Neural cell (in vitro differentiated cells): ENCODE data around the gene MEX3D.

Experiments used
- CTCF ChIP-seq: fragments of 450-650 bp; IDR thresholded peaks from 2 replicates; pipeline ENCODE4 v1.5.1; 2014; ENCODE audit warnings: antibody characterized with exemption, mild to moderate bottlenecking, moderate library complexity; ENCODE audit not compliant: poor library complexity, severe bottlenecking
- EZH2 ChIP-seq: fragments of 200-600, 300-800 bp; shearing (Covaris generic), sonication (generic); IDR thresholded peaks from 2 replicates; pipeline ENCODE4 v1.6.1; 2014; ENCODE audit warnings: antibody characterized with exemption, low read length, borderline replicate concordance, mild to moderate bottlenecking; ENCODE audit not compliant: insufficient read depth, poor library complexity, severe bottlenecking
- RAD21 ChIP-seq: fragments of 450-650 bp; conservative IDR thresholded peaks from 2 replicates; pipeline ENCODE4 v1.6.1; 2014; ENCODE audit warnings: antibody characterized with exemption, mild to moderate bottlenecking, moderate library complexity
- SMC3 ChIP-seq: fragments of 450-650 bp; conservative IDR thresholded peaks from 2 replicates; pipeline ENCODE4 v1.6.1; 2014; ENCODE audit warnings: antibody characterized with exemption, mild to moderate bottlenecking, moderate library complexity; ENCODE audit not compliant: poor library complexity
- TAF1 ChIP-seq: IDR thresholded peaks from 2 replicates; pipeline ENCODE4 v1.6.1; 2012; ENCODE audit warnings: low read depth
- TF ChIP-seq, protein P1 (sequence below): IDR thresholded peaks from 2 replicates; pipeline ENCODE4 v1.6.1; 2012; ENCODE audit warnings: borderline replicate concordance

DNA sequence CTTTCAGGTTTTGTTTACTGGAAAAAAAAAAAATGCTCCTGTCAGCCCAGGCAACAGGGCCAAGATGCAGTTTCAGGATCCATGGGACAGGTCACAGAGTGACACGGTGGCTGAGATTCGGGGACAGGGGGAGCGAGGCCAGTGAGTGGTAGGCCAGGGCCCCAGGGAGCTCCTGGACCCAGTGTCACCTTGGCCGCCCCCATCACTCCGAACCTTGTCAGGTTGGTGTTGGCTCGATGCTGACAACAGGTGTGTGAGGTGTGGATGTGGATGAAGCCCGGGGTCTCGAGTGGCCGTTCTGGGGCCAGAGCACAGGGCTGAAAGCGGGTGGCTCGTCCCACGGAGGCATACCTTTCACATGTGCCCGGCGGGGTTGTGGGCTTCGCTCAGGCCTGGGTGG lies 43.2 kb upstream of the MEX3D start:
- TF ChIP-seq CTCF (no peak), SMC3 (no peak), RAD21 (no peak), TAF1 (no peak), EZH2 (no peak)
- TF ChIP-seq, protein P1, sequence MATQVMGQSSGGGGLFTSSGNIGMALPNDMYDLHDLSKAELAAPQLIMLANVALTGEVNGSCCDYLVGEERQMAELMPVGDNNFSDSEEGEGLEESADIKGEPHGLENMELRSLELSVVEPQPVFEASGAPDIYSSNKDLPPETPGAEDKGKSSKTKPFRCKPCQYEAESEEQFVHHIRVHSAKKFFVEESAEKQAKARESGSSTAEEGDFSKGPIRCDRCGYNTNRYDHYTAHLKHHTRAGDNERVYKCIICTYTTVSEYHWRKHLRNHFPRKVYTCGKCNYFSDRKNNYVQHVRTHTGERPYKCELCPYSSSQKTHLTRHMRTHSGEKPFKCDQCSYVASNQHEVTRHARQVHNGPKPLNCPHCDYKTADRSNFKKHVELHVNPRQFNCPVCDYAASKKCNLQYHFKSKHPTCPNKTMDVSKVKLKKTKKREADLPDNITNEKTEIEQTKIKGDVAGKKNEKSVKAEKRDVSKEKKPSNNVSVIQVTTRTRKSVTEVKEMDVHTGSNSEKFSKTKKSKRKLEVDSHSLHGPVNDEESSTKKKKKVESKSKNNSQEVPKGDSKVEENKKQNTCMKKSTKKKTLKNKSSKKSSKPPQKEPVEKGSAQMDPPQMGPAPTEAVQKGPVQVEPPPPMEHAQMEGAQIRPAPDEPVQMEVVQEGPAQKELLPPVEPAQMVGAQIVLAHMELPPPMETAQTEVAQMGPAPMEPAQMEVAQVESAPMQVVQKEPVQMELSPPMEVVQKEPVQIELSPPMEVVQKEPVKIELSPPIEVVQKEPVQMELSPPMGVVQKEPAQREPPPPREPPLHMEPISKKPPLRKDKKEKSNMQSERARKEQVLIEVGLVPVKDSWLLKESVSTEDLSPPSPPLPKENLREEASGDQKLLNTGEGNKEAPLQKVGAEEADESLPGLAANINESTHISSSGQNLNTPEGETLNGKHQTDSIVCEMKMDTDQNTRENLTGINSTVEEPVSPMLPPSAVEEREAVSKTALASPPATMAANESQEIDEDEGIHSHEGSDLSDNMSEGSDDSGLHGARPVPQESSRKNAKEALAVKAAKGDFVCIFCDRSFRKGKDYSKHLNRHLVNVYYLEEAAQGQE: no peak
